Fibroblast of the aortic adventitia (primary cell): ENCODE results near the gene PKNOX2. TPM values are rescaled to one million over a fixed set of nuclear protein-coding genes. Genes with fewer than 3 reads are reported as not detected.

Source experiments
- DNase-seq: peaks from one replicate; pipeline ENCODE4 v3.0.0-alpha.2; 2010; ENCODE audit warnings: low read depth
- H3K4me3 ChIP-seq: 2 replicates; pipeline ENCODE4 v1.5.1; 2011; ENCODE audit warnings: low read depth, mild to moderate bottlenecking, control low read depth, low read length, moderate library complexity
- CTCF ChIP-seq: IDR thresholded peaks from 2 replicates; pipeline ENCODE4 v1.5.1; 2011; ENCODE audit warnings: mild to moderate bottlenecking, low read length, control low read depth, inconsistent platforms; ENCODE audit not compliant: insufficient read depth
- total RNA-seq: library from RNA; depleted of rRNA; stranded (reverse); fragments of >200 nt; gene quantifications from 2 replicates; pipeline ENCODE4 v1.2.3, GENCODE V29; 2012; ENCODE audit warnings: low replicate concordance

PKNOX2 gene
- total RNA-seq, 1 donor, result 2.0 TPM

GRCh38 chr11:125262830-125263218 is 98.3 kb downstream of the PKNOX2 start:
- no peak for TF ChIP-seq CTCF
- peak; percentile 46 for DNase-seq

GRCh38 chr11:125263268-125263790 is 98.8 kb downstream of the PKNOX2 start:
- no peak for TF ChIP-seq CTCF
- no peak overlapping the region for H3K4me3 ChIP-seq
- DNase-seq, result peak; percentile 99

More at GRCh38 chr11:125262830-125263218, 98.3 kb downstream of the PKNOX2 start:
- H3K4me3 ChIP-seq, result no peak overlapping the region

GRCh38 chr11:125264100-125265022 is 99.8 kb downstream of the PKNOX2 start:
- H3K4me3 ChIP-seq, result no peak overlapping the region
- no peak for TF ChIP-seq CTCF
- DNase-seq, result no peak

- H3K4me3 ChIP-seq, result no peak overlapping the region
- TF ChIP-seq CTCF, result no peak
- no peak for DNase-seq
Observed at GRCh38 chr11:125267548-125267947, 103.0 kb downstream of the PKNOX2 start.

- DNase-seq, result no peak
Observed at GRCh38 chr11:125268611-125269010, 104.1 kb downstream of the PKNOX2 start.

GRCh38 chr11:125270106-125270505 is 105.6 kb downstream of the PKNOX2 start:
- H3K4me3 ChIP-seq, result no peak overlapping the region
- no peak for TF ChIP-seq CTCF
- no peak for DNase-seq

More at GRCh38 chr11:125268611-125269010, 104.1 kb downstream of the PKNOX2 start:
- TF ChIP-seq CTCF, result no peak
- no peak overlapping the region for H3K4me3 ChIP-seq
